Central memory CD8-positive, alpha-beta T cell (primary cell): ENCODE data around the gene NT5DC1.

ENCODE experiments used
- ATAC-seq: fragments of 150-1000 bp; cut with Tn5 transposase; replicated peaks from 2 replicates; pipeline ENCODE4 v1.10.0; 2022; ENCODE audit warnings: mild to moderate bottlenecking, moderate FRiP score, moderate number of reproducible peaks; ENCODE audit not compliant: poor library complexity, severe bottlenecking; ENCODE audit errors: extremely low read depth
- DNase-seq, 2 donors: peaks; one replicate each; pipeline ENCODE4 v3.0.0; 2021; ENCODE audit warnings: low spot score in 2 of 2
- H3K27ac Mint-ChIP-seq: one replicate; pipeline ENCODE4 v1.8.0; 2022; ENCODE audit warnings: low read depth, mild to moderate bottlenecking, moderate library complexity, mixed read lengths
- H3K27me3 Mint-ChIP-seq: one replicate; pipeline ENCODE4 v1.8.0; 2022; ENCODE audit warnings: mixed read lengths
- H3K36me3 Mint-ChIP-seq: one replicate; pipeline ENCODE4 v1.8.0; 2022; ENCODE audit warnings: mild to moderate bottlenecking, moderate library complexity, mixed read lengths; ENCODE audit not compliant: insufficient read depth
- H3K4me1 Mint-ChIP-seq: one replicate; pipeline ENCODE4 v1.8.0; 2022; ENCODE audit warnings: mixed read lengths
- H3K4me3 Mint-ChIP-seq: one replicate; pipeline ENCODE4 v1.8.0; 2022; ENCODE audit warnings: mild to moderate bottlenecking, moderate library complexity, mixed read lengths
- H3K9me3 Mint-ChIP-seq: one replicate; pipeline ENCODE4 v1.8.0; 2022; ENCODE audit warnings: mixed read lengths

Gene NT5DC1

GRCh38 chr6:116099036-116099435, 1.6 kb upstream of the NT5DC1 start:
- Mint-ChIP-seq H3K4me1 (peaks cover 31% of the 10 kb centered on the region), H3K27me3 (no peaks in the 10 kb centered on the region), H3K4me3 (no peak overlapping the region), H3K27ac (peak overlapping the region; percentile 67), H3K9me3 (peaks cover 6% of the 10 kb centered on the region), H3K36me3 (peaks cover 7% of the 10 kb centered on the region)
- DNase-seq (no peak), ATAC-seq (no peak)

GRCh38 chr6:116101302-116101718, 657 bp downstream of the NT5DC1 start:
- Mint-ChIP-seq H3K9me3 (no peaks in the 10 kb centered on the region), H3K27ac (peak overlapping the region; percentile 67), H3K36me3 (peaks cover 9% of the 10 kb centered on the region), H3K4me3 (peak overlapping the region; percentile 89), H3K4me1 (peaks cover 51% of the 10 kb centered on the region), H3K27me3 (no peaks in the 10 kb centered on the region)
- no peak for DNase-seq
- peak; percentile 13 for ATAC-seq

- no peaks in the 10 kb centered on the region for H3K27me3 Mint-ChIP-seq
- peaks cover 51% of the 10 kb centered on the region for H3K4me1 Mint-ChIP-seq
- H3K9me3 Mint-ChIP-seq: no peaks in the 10 kb centered on the region
- DNase-seq (no peak), ATAC-seq (no peak)
- no peak overlapping the region for H3K27ac Mint-ChIP-seq
- peaks cover 9% of the 10 kb centered on the region for H3K36me3 Mint-ChIP-seq
- H3K4me3 Mint-ChIP-seq: peak overlapping the region; percentile 89
Measured at GRCh38 chr6:116101790-116102189, 1.1 kb downstream of the NT5DC1 start.

GRCh38 chr6:116102873-116103272, 2.2 kb downstream of the NT5DC1 start:
- ATAC-seq: no peak
- DNase-seq: no peak
- no peaks in the 10 kb centered on the region for H3K9me3 Mint-ChIP-seq
- H3K27ac Mint-ChIP-seq: no peak overlapping the region
- H3K4me3 Mint-ChIP-seq: peak overlapping the region; percentile 89
- no peaks in the 10 kb centered on the region for H3K27me3 Mint-ChIP-seq
- peaks cover 51% of the 10 kb centered on the region for H3K4me1 Mint-ChIP-seq
- peaks cover 9% of the 10 kb centered on the region for H3K36me3 Mint-ChIP-seq

- H3K27ac Mint-ChIP-seq: no peak overlapping the region
Measured at GRCh38 chr6:116104636-116105035, 4.0 kb downstream of the NT5DC1 start.

GRCh38 chr6:116105247-116105646, 4.6 kb downstream of the NT5DC1 start:
- Mint-ChIP-seq H3K4me1 (peaks cover 49% of the 10 kb centered on the region), H3K27ac (no peak overlapping the region), H3K36me3 (peaks cover 15% of the 10 kb centered on the region), H3K27me3 (no peaks in the 10 kb centered on the region), H3K9me3 (no peaks in the 10 kb centered on the region), H3K4me3 (no peak overlapping the region)
- ATAC-seq: no peak
- DNase-seq: no peak

More at GRCh38 chr6:116104636-116105035, 4.0 kb downstream of the NT5DC1 start:
- H3K27me3 Mint-ChIP-seq: no peaks in the 10 kb centered on the region
- peaks cover 14% of the 10 kb centered on the region for H3K36me3 Mint-ChIP-seq
- H3K4me1 Mint-ChIP-seq: peaks cover 51% of the 10 kb centered on the region
- ATAC-seq (no peak), DNase-seq (no peak)
- H3K4me3 Mint-ChIP-seq: no peak overlapping the region
- no peaks in the 10 kb centered on the region for H3K9me3 Mint-ChIP-seq

GRCh38 chr6:116106146-116106545, 5.5 kb downstream of the NT5DC1 start:
- Mint-ChIP-seq H3K4me3 (no peak overlapping the region), H3K36me3 (peaks cover 19% of the 10 kb centered on the region), H3K9me3 (no peaks in the 10 kb centered on the region), H3K4me1 (peaks cover 48% of the 10 kb centered on the region), H3K27ac (no peak overlapping the region), H3K27me3 (no peaks in the 10 kb centered on the region)
- no peak for DNase-seq
- ATAC-seq: no peak

- Mint-ChIP-seq H3K4me1 (peaks cover 33% of the 10 kb centered on the region), H3K9me3 (no peaks in the 10 kb centered on the region), H3K27ac (no peak overlapping the region), H3K27me3 (no peaks in the 10 kb centered on the region), H3K36me3 (peaks cover 19% of the 10 kb centered on the region), H3K4me3 (no peak overlapping the region)
- ATAC-seq (no peak), DNase-seq (no peak)
Measured at GRCh38 chr6:116108836-116109235, 8.2 kb downstream of the NT5DC1 start.

- Mint-ChIP-seq H3K4me1 (peaks cover 11% of the 10 kb centered on the region), H3K27ac (no peak overlapping the region), H3K36me3 (peaks cover 28% of the 10 kb centered on the region), H3K4me3 (no peak overlapping the region), H3K9me3 (no peaks in the 10 kb centered on the region), H3K27me3 (no peaks in the 10 kb centered on the region)
- no peak for ATAC-seq
- no peak for DNase-seq
Measured at GRCh38 chr6:116111552-116112528, 11.2 kb downstream of the NT5DC1 start.

- Mint-ChIP-seq H3K4me1 (peaks cover 11% of the 10 kb centered on the region), H3K4me3 (no peak overlapping the region), H3K27me3 (no peaks in the 10 kb centered on the region), H3K9me3 (no peaks in the 10 kb centered on the region), H3K36me3 (peaks cover 28% of the 10 kb centered on the region), H3K27ac (no peak overlapping the region)
- no peak for DNase-seq
- no peak for ATAC-seq
Measured at GRCh38 chr6:116113386-116113785, 12.7 kb downstream of the NT5DC1 start.

- H3K9me3 Mint-ChIP-seq: no peaks in the 10 kb centered on the region
- no peaks in the 10 kb centered on the region for H3K27me3 Mint-ChIP-seq
- peaks cover 11% of the 10 kb centered on the region for H3K4me1 Mint-ChIP-seq
- no peak for DNase-seq
- no peak for ATAC-seq
- H3K4me3 Mint-ChIP-seq: no peak overlapping the region
- peaks cover 17% of the 10 kb centered on the region for H3K36me3 Mint-ChIP-seq
- no peak overlapping the region for H3K27ac Mint-ChIP-seq
Measured at GRCh38 chr6:116115781-116116180, 15.1 kb downstream of the NT5DC1 start.

- Mint-ChIP-seq H3K4me3 (no peak overlapping the region), H3K36me3 (peaks cover 14% of the 10 kb centered on the region), H3K27ac (no peak overlapping the region), H3K4me1 (peaks cover 6% of the 10 kb centered on the region), H3K27me3 (no peaks in the 10 kb centered on the region), H3K9me3 (no peaks in the 10 kb centered on the region)
- DNase-seq: no peak
- ATAC-seq: no peak
Measured at GRCh38 chr6:116118608-116119007, 18.0 kb downstream of the NT5DC1 start.

- Mint-ChIP-seq H3K36me3 (peaks cover 2% of the 10 kb centered on the region), H3K27me3 (no peaks in the 10 kb centered on the region), H3K4me3 (no peak overlapping the region), H3K9me3 (no peaks in the 10 kb centered on the region), H3K27ac (no peak overlapping the region), H3K4me1 (peaks cover 6% of the 10 kb centered on the region)
- DNase-seq (no peak), ATAC-seq (no peak)
Measured at GRCh38 chr6:116120430-116120829, 19.8 kb downstream of the NT5DC1 start.
